GM18951 (cell line): ENCODE data around the gene VARS2.

Experiments used
- POLR2A ChIP-seq: IDR thresholded peaks from 4 replicates; pipeline ENCODE4 v1.6.1; 2011; ENCODE audit warnings: mild to moderate bottlenecking; ENCODE audit not compliant: insufficient read length, insufficient read depth; ENCODE audit errors: extremely low read depth
- in situ Hi-C: fragments of 300-500 bp; cut with MboI; formaldehyde crosslinking; loops from one replicate; pipeline ENCODE4 v1.12.0; 2022; ENCODE audit warnings: low sequenced_read_pairs, mixed read lengths, inconsistent platforms; ENCODE audit not compliant: unreplicated experiment

The VARS2 gene

DNA sequence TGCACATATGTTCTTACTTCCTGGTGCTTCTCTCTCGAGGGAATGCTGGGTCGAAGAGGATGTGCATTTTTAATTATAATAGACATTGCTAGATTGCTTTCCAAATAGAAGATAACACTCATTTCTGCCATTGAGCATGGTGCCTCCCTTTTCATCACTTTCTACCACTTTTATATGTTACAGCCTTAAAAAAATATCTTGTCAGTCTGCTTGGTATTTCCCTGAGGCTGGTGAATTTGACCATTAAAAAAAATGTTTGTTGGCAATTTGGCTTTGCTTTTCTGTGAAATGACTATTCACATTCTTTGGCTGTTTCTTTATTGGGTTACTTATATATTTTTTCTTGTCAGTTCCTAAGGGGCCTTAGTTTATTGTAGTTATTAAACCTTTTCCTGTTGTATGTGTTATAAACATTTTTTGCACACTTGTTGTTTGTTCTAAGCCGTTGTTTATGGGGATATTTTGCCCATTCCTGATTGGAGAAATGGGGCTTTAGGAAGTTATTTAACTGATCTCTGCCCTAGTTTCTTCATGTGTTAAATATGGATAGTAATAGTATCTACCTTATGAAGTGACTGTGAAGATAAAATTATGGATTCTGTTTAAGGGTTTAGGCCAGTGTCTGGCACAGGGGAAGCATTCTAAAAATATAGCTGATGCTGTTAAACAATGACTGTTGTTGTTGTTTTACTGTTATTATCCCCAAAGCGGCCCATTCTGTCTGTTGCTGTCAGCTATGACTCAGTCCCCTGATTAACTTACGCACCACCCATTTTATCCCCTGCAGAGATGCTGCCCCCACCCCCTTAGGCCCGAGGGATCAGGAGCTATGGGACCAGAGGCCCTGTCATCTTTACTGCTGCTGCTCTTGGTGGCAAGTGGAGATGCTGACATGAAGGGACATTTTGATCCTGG is 25.9 kb upstream of the VARS2 start:
- in situ Hi-C loops, result no loop called here

DNA sequence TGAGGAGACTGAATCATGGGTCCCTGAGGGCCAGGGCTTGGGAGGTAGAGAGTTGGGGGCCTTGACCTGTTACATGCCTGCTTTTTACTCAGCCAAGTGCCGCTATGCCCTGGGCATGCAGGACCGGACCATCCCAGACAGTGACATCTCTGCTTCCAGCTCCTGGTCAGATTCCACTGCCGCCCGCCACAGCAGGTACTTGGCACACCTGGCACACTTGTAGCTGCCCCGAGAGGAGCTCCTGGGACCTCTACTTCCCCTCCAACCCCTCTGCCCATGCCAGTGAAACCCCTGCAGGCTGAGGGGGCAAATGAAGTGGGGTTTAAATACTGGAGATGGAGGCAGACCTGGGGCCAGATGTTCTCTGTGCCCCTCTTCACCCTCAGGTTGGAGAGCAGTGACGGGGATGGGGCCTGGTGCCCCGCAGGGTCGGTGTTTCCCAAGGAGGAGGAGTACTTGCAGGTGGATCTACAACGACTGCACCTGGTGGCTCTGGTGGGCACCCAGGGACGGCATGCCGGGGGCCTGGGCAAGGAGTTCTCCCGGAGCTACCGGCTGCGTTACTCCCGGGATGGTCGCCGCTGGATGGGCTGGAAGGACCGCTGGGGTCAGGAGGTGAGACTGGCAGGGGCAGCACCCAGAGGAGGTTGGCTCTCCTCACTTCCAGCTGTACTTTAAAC is 25.1 kb upstream of the VARS2 start:
- TF ChIP-seq POLR2A, result no peak
- in situ Hi-C loops, result no loop called here

More for the DNA sequence above, 25.9 kb upstream of the VARS2 start:
- TF ChIP-seq POLR2A, result no peak

DNA sequence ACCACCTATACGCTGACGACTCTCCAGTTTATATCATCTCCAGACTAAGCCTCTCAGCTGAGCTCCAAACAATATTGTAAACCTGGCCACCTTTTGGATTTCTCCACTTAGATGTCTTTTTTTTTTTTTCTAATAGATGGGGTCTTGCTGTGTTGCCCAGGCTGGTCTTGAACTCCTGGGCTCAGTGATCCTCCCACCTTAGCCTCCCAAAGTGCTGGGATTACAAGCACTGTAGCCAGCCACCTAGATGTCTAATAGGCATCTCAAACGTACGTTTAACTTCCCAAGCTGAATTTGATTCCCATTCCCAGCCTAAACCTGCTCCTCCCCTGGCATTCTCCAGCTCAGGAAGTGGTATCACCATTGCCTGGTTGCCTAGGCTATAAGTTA is 24.5 kb upstream of the VARS2 start:
- in situ Hi-C loops, result no loop called here
- no peak for TF ChIP-seq POLR2A

DNA sequence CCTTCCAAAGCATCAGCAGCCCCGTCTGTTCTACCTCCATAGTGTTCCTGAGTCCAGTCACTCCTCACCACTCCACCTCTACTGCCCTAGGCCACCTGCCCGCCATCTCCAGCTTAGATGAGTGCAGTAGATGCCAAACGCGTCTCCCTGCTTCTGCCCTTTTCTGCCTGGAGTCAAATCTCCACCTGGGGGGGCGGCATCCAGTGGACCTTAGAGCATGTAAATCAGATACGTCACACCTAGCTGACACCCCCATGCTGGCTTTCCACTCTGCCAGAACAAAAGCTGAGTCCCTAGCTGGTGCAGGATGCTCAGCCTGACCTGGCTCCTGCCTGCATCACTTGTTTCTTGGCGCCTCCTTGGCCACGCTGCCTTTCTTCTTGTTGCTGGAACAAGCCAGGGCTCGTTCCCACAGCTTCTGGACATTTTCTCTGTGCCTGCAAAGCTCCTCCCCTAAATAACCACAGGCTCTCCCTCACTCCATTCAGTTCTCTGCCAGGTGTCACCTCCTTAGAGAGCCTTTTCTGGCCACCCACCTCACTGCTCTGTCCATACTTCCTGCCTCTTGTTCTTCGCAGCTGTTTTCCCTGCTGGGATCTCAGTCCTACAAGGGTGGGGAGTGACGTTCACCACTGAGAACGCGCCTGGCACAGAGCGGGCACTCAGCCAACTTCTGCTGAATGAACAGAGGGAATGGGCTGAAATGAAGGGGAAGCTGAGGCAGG is 24.0 kb upstream of the VARS2 start:
- no peak for TF ChIP-seq POLR2A
- in situ Hi-C loops, result no loop called here

DNA sequence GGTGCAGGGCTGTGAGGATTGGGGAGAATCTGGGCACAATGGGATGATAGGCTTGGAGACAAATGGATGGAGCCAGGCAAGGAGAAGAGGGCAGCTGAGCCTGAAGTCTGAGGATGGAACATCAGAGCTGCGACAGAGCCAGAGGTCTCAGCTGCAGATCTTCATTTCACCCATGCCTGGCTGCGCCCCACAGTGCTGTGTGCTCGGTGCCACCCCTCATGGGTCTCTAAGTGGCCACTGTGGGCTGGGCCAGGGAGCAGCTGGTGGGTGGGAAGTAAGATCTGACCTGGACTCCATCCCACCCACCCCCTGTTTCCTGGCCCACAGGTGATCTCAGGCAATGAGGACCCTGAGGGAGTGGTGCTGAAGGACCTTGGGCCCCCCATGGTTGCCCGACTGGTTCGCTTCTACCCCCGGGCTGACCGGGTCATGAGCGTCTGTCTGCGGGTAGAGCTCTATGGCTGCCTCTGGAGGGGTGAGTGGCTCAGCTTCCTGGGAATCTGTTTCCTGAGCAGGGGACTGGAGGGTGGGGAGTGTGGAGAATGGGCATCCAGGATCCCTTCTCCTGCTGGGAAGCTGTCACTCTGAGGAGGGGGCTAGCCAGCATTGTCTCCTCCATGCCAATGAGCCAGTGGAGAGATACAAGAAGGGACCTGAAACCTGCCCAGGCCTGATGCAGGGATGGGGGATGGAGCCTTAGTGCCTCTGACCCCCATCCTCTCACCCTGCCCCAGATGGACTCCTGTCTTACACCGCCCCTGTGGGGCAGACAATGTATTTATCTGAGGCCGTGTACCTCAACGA is 23.2 kb upstream of the VARS2 start:
- TF ChIP-seq POLR2A, result no peak
- in situ Hi-C loops, result no loop called here

DNA sequence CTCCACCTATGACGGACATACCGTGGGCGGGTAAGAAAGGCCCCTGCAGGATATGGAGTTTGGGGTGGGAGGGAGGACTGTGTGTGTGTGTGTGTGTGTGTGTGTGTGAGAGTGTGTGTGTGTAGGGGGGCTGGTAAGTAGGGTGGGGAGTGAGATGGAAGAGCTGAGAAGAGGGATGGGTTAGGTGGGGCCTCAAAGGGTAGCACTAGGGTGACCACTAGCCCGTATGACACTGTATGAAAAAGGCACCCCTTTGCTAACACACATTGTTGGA is 22.7 kb upstream of the VARS2 start:
- in situ Hi-C loops, result no loop called here
- no peak for TF ChIP-seq POLR2A

DNA sequence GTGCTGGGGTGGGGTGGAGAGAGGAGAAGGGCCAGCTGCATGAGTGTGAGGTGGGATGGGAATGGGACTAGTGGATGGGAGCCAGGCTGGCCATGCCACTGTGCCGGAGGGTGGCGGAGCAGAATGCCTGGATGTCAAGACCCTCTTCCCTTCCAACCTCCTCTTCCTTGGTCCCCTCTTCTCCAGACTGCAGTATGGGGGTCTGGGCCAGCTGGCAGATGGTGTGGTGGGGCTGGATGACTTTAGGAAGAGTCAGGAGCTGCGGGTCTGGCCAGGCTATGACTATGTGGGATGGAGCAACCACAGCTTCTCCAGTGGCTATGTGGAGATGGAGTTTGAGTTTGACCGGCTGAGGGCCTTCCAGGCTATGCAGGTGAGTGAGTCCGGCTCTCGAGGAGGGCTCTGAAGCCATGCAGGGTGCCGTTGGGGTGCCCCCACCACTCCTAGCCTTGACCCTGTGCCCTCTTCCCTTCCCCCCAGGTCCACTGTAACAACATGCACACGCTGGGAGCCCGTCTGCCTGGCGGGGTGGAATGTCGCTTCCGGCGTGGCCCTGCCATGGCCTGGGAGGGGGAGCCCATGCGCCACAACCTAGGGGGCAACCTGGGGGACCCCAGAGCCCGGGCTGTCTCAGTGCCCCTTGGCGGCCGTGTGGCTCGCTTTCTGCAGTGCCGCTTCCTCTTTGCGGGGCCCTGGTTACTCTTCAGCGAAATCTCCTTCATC is 22.1 kb upstream of the VARS2 start:
- no peak for TF ChIP-seq POLR2A
- in situ Hi-C loops, result no loop called here

DNA sequence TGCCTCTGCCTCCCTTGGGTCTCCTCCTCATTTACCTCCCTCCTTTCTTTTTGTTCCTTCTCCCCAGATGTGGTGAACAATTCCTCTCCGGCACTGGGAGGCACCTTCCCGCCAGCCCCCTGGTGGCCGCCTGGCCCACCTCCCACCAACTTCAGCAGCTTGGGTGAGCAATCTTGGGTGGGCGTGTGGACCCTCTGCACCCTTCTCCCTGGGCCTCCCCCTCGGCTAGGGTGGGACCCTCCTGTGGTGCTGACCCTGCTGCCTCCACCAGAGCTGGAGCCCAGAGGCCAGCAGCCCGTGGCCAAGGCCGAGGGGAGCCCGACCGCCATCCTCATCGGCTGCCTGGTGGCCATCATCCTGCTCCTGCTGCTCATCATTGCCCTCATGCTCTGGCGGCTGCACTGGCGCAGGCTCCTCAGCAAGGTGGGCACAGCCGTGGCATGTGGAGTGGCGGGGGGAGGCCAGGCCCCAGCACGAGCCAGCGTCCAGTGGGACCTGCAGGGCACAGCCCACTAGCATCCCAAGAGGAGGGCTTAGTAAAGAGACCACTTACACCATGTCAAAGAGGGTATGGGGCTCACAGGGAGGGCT is 20.9 kb upstream of the VARS2 start:
- no peak for TF ChIP-seq POLR2A
- in situ Hi-C loops, result no loop called here

DNA sequence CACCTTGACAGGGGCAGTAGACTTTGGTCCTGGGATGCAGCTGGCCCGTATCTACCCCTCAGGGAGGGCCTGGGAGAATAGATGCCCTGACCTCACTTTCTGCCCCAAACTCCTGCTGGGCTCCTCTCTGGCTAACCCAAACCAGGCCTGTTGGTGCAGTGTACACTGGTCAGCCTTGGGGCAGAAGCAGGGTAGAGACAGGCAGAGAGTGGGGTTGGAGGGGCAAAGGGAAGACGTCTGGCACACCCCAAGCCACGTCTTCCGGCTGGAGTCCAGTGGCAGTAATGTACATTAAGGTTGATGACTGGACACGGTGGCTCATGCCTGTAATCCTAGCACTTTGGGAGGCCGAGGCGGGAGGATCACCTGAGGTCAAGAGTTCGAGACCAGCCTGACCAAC is 20.4 kb upstream of the VARS2 start:
- no peak for TF ChIP-seq POLR2A
- in situ Hi-C loops, result no loop called here

DNA sequence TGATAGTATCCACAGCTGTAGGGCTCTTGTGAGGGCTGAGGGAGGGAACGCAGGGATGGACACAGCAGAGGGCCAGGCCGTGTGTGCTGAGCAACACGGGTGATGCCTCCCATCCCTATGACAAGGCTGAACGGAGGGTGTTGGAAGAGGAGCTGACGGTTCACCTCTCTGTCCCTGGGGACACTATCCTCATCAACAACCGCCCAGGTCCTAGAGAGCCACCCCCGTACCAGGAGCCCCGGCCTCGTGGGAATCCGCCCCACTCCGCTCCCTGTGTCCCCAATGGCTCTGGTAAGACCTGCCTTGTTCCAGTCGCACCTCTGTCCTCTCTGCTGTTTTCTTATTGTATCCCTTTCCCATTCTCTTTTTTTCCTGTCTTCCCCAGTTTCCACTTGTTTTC is 19.7 kb upstream of the VARS2 start:
- in situ Hi-C loops, result no loop called here
- TF ChIP-seq POLR2A, result no peak

DNA sequence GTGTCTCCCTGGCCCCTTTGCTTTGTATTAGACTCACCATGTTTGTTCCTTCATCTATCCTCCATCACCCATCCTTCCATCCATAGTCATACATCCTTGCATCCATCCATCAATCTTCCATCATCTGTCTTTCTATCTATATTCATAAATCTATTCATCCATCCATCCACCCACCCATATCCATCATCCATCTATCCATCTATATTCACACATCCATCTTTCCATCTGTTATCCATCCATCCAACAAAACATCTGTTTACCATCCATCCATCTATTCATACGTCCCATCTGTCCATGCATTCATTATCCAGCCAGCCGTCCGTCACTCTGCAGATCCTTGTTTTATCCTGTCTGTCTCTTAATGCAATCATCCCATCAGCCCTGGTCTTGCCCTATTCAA is 19.1 kb upstream of the VARS2 start:
- TF ChIP-seq POLR2A, result no peak
- in situ Hi-C loops, result no loop called here

DNA sequence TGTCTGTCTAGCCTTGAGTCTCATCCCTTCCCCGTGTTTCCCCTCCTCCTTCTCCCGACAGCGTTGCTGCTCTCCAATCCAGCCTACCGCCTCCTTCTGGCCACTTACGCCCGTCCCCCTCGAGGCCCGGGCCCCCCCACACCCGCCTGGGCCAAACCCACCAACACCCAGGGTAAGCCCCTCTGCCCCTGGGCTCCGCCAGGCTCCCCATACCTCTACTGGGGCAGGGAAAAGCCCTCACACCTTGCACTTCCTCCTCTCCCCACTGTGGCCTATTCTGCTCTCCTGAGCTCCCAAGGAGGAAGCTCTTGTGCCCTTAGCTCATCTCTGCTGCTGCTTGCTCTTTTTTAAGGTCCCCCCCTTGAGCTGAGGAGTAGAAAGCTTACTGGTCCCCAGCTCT is 18.7 kb upstream of the VARS2 start:
- no peak for TF ChIP-seq POLR2A
- in situ Hi-C loops, result no loop called here

DNA sequence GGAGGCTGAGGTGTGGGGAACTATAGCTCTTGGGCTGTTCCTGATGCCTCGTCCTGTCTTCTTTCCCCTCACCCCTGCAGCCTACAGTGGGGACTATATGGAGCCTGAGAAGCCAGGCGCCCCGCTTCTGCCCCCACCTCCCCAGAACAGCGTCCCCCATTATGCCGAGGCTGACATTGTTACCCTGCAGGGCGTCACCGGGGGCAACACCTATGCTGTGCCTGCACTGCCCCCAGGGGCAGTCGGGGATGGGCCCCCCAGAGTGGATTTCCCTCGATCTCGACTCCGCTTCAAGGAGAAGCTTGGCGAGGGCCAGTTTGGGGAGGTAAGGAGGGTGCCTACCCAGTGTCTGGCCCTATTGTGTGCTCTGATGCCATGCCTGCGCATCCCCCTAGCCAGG is 17.5 kb upstream of the VARS2 start:
- TF ChIP-seq POLR2A, result no peak
- in situ Hi-C loops, result no loop called here
